Tibial artery (tissue), 4 donors: Measurements from ENCODE around the gene MBOAT2.

Source experiments
- DNase-seq, 2 donors: peaks; one replicate each; pipeline ENCODE4 v3.0.0-alpha.2; 2019
- H3K27ac ChIP-seq, 2 donors: fragments of 200-600 bp; sonication (generic) in 1 of 2; 1 replicate in 1 of 2; 2 replicates in 1 of 2; pipeline ENCODE4 v1.5.1; 2018 to 2019; ENCODE audit warnings: mild to moderate bottlenecking in 1 of 2
- H3K27me3 ChIP-seq, 2 donors: fragments of 200-600 bp; sonication (generic) in 1 of 2; one replicate each; pipeline versions ENCODE4 v1.5.1 to v1.6.0; 2016 to 2019
- H3K36me3 ChIP-seq, 3 donors: fragments of 200-600 bp; sonication (generic) in 2 of 3; one replicate each; pipeline ENCODE4 v1.5.1; 2016 to 2019; ENCODE audit warnings: mild to moderate bottlenecking in 2 of 3
- H3K4me1 ChIP-seq, 4 donors: fragments of 200-600 bp; sonication (generic) in 2 of 4; 1 replicate in 3 of 4; 2 replicates in 1 of 4; pipeline ENCODE4 v1.5.1; 2016 to 2019
- H3K4me3 ChIP-seq, 2 donors: fragments of 200-600 bp; sonication (generic) in 1 of 2; 1 replicate in 1 of 2; 2 replicates in 1 of 2; pipeline ENCODE4 v1.5.1; 2018 to 2019; ENCODE audit warnings: mild to moderate bottlenecking in 2 of 2
- H3K9me3 ChIP-seq, 3 donors: fragments of 200-600 bp; sonication (generic) in 1 of 3; one replicate each; pipeline ENCODE4 v1.5.1; 2016 to 2019
- intact Hi-C: fragments of 100-400 bp; cut with DNase I; formaldehyde crosslinking; loops from one replicate; pipeline ENCODE4 v1.15.0; 2023; ENCODE audit warnings: low total_unique reads
- TF ChIP-seq, protein P1 (sequence below), 2 experiments: fragments of 200-600 bp in 1 of 2; fragments of 450-650 bp in 1 of 2; IDR thresholded peaks; one replicate each; pipeline ENCODE4 v1.5.1; 2017 to 2019; ENCODE audit warnings: antibody characterized with exemption in 2 of 2, mild to moderate bottlenecking in 1 of 2, moderate library complexity in 1 of 2

The MBOAT2 gene

DNA sequence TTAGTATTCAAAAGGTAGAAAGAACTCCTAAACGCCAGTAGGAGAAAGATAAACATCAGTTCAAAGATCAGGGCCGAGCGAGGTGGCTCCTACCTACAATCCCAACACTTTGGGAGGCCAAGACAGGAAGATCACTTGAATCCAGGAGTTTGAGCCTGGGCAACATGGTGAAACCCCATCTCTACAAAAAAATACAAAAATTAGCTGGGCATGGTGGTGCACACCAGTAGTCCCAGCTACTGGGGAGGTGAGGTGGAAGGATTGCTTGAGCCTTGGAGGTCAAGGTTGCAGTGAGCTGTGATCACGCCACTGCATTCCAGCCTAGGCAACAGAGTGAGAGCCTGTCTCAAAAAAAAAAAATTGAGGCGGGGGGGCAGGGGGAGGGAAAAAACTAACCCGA, 40.6 kb downstream of the MBOAT2 start:
- no peaks in the 10 kb centered on the region for H3K27me3 ChIP-seq
- H3K4me1 ChIP-seq, result no peaks in the 10 kb centered on the region
- TF ChIP-seq, protein P1, sequence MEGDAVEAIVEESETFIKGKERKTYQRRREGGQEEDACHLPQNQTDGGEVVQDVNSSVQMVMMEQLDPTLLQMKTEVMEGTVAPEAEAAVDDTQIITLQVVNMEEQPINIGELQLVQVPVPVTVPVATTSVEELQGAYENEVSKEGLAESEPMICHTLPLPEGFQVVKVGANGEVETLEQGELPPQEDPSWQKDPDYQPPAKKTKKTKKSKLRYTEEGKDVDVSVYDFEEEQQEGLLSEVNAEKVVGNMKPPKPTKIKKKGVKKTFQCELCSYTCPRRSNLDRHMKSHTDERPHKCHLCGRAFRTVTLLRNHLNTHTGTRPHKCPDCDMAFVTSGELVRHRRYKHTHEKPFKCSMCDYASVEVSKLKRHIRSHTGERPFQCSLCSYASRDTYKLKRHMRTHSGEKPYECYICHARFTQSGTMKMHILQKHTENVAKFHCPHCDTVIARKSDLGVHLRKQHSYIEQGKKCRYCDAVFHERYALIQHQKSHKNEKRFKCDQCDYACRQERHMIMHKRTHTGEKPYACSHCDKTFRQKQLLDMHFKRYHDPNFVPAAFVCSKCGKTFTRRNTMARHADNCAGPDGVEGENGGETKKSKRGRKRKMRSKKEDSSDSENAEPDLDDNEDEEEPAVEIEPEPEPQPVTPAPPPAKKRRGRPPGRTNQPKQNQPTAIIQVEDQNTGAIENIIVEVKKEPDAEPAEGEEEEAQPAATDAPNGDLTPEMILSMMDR (IDR thresholded peaks at IDR 0.05), result no peak
- intact Hi-C loops, result no loop called here
- H3K9me3 ChIP-seq, result no peaks in the 10 kb centered on the region
- H3K36me3 ChIP-seq, result no peaks in the 10 kb centered on the region
- no peak for DNase-seq
- H3K27ac ChIP-seq, result no peak overlapping the region
- H3K4me3 ChIP-seq, result no peak overlapping the region

DNA sequence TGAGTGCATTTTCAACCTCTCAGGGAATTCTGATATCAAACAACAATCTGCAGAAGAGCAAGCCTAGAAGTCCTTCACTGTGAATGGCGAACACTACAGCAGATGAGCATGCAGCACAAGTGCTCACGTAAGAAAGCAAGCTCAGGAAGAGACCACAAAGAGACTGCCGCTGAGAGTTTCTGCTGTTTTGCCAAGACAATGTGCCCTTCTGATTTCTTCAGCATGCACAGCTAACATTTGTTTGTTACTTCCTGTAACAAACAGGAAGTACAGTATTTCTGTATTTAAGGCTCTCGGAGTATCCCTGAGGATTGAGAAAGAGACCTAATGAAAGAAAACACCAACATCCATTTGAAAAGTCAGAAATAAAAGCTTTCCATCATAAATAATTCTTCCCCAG, 45.9 kb downstream of the MBOAT2 start:
- Histone ChIP-seq H3K27ac (no peak overlapping the region), H3K4me1 (no peaks in the 10 kb centered on the region), H3K4me3 (no peak overlapping the region), H3K36me3 (peaks cover 0 to 14% (median 0%) of the 10 kb centered on the region in 3 donors), H3K9me3 (peaks cover 0 to 14% (median 0%) of the 10 kb centered on the region in 3 donors), H3K27me3 (no peaks in the 10 kb centered on the region)
- TF ChIP-seq, protein P1 (IDR thresholded peaks at IDR 0.05), result no peak
- intact Hi-C loops, result no loop called here
- DNase-seq, result no peak

DNA sequence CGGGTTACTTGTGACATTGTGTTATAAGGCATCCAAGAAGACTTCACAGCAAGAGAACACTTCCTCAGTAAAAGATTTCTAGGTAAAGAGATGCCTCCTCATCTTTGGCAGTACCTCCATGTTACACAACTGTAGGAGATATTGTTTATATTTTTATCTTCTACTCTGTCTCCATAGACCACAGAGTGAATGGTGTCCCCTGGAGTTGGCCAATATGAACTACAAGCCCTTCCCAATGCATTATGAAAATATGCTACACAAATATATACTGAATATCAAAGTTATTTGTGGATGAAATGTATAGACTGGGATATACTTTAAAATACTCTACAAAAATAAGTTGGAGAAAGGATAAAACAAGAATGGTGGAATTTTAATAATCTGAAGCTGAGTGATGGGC, 46.7 kb downstream of the MBOAT2 start:
- no peaks in the 10 kb centered on the region for H3K4me1 ChIP-seq
- peaks cover 0 to 14% (median 0%) of the 10 kb centered on the region in 3 donors for H3K36me3 ChIP-seq
- DNase-seq, result no peak
- no peak overlapping the region for H3K4me3 ChIP-seq
- H3K27ac ChIP-seq, result no peak overlapping the region
- TF ChIP-seq, protein P1 (IDR thresholded peaks at IDR 0.05), result no peak
- H3K27me3 ChIP-seq, result no peaks in the 10 kb centered on the region
- H3K9me3 ChIP-seq, result peaks cover 0 to 14% (median 0%) of the 10 kb centered on the region in 3 donors
- intact Hi-C loops, result no loop called here

DNA sequence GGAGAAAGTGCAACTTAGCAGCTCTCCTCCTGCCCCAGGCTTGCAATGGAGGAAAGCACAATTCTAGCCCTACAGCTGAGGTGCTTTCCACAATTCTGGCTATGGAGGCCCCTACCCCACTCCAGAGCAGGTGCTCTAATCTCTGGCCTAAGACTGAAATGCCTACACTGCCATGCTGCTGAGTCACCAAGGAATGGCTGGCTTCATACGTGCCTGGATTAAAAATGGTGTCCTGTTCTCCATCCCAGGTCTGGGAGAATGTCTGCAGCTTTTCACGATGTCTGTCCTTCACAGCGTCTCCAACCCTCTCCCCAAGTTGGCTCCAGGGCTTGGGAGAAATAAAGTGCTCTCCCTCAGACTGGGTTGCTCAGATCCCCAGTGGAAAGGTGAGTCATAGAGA, 48.5 kb downstream of the MBOAT2 start:
- intact Hi-C loops, result no loop called here
- Histone ChIP-seq H3K27me3 (no peaks in the 10 kb centered on the region), H3K4me3 (no peak overlapping the region), H3K4me1 (no peaks in the 10 kb centered on the region), H3K36me3 (peaks cover 0 to 14% (median 0%) of the 10 kb centered on the region in 3 donors), H3K9me3 (peaks cover 0 to 21% (median 4%) of the 10 kb centered on the region in 3 donors), H3K27ac (no peak overlapping the region)
- TF ChIP-seq, protein P1 (IDR thresholded peaks at IDR 0.05), result no peak
- DNase-seq, result no peak

DNA sequence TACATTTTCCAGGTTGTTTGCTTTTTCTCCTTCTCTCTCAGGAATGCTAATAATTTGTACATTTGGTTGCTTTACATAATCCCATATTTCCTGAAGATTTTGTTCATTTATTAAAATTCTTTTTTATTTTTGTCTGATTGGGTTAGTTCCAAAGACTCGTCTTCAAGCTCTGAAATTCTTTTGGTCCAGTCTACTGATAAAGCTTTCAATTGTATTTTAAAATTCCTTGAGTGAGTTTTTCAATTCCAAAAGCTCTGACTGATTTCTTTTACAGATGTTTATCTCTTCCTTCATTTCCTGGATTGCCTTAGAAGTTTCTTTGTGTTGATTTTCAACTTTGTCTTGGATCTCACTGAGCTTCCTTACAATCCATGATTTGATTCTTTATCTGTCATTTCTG, 50.0 kb downstream of the MBOAT2 start:
- H3K36me3 ChIP-seq, result peaks cover 0 to 14% (median 0%) of the 10 kb centered on the region in 3 donors
- no peak overlapping the region for H3K27ac ChIP-seq
- no peak overlapping the region for H3K4me3 ChIP-seq
- TF ChIP-seq, protein P1 (IDR thresholded peaks at IDR 0.05), result no peak
- peaks cover 0 to 24% (median 4%) of the 10 kb centered on the region in 3 donors for H3K9me3 ChIP-seq
- no peaks in the 10 kb centered on the region for H3K27me3 ChIP-seq
- no peak for DNase-seq
- no peaks in the 10 kb centered on the region for H3K4me1 ChIP-seq
- intact Hi-C loops, result no loop called here
